ENCODE data around the gene ADAMTS12. TPM values are rescaled to one million over a fixed set of nuclear protein-coding genes. Genes with fewer than 3 reads are reported as not detected.

Gene ADAMTS12
- total RNA-seq, 1 experiment from 2014 or later, result 6.2 TPM

- Mint-ChIP-seq H3K27me3 (ENCODE audit: low read depth) (peaks cover 12% of the 10 kb centered on the region), H3K27ac (no peak overlapping the region), H3K4me1 (peaks cover 46 to 51% of the 10 kb centered on the region in 2 experiments), H3K9me3 (no peaks in the 10 kb centered on the region; a peak in 2 of 5 replicates), H3K4me3 (no peak overlapping the region), H3K36me3 (ENCODE audit: insufficient read depth in 1 of 3, low read depth in 3 of 3) (no peaks in the 10 kb centered on the region)
- H3K79me1 ChIP-seq (ENCODE audit: insufficient read depth, low read depth, low read length, poor library complexity, severe bottlenecking), result no peaks in the 10 kb centered on the region
- H3K4ac ChIP-seq (ENCODE audit: low read depth, low read length), result no peak overlapping the region
- TF ChIP-seq CTCF (conservative IDR thresholded peaks at IDR 0.05), result no peak
- H2BK20ac ChIP-seq (ENCODE audit: low read depth, low read length, poor library complexity, severe bottlenecking), result no peak overlapping the region
- H3K14ac ChIP-seq (ENCODE audit: insufficient read depth, low read length), result no peak overlapping the region
- H4K5ac ChIP-seq (ENCODE audit: insufficient read length, low read depth, low read length), result no peak overlapping the region
- no peak overlapping the region for H2BK15ac ChIP-seq (ENCODE audit: low read depth, low read length)
- H3K27ac ChIP-seq (ENCODE audit: insufficient read length, low read depth, low read length), result no peak overlapping the region
- no peaks in the 10 kb centered on the region for H3K9me3 ChIP-seq (ENCODE audit: control insufficient read depth, low read depth, low read length)
- no peak for DNase-seq
- WGBS (ENCODE audit: extremely low coverage, insufficient read length, low lambda C conversion rate), result no CpG with 5 or more reads among the region's 4 CpGs
- H3K79me2 ChIP-seq (ENCODE audit: insufficient read depth, low read length), result no peaks in the 10 kb centered on the region; the same call in 1 of the 2 replicates
- H3K18ac ChIP-seq (ENCODE audit: insufficient read length, low read depth, low read length), result no peak overlapping the region
- H3K56ac ChIP-seq (ENCODE audit: insufficient read length, low read depth, low read length), result no peak overlapping the region
- H4K8ac ChIP-seq (replicated peaks; ENCODE audit: insufficient read length, low read depth, low read length), result no peak overlapping the region
- H3T11ph ChIP-seq (ENCODE audit: low read length), result no peak overlapping the region
- H4K20me1 ChIP-seq (ENCODE audit: control insufficient read depth, insufficient read depth, insufficient read length), result no peaks in the 10 kb centered on the region
- no peak overlapping the region for H2AFZ ChIP-seq (ENCODE audit: low read length)
- H2BK5ac ChIP-seq (ENCODE audit: insufficient read length, low read length), result no peak overlapping the region
- peaks cover 3% of the 10 kb centered on the region; the same call in 1 of the 2 replicates for H3K27me3 ChIP-seq (ENCODE audit: insufficient read depth, low read length)
- no peak overlapping the region for H2BK12ac ChIP-seq (ENCODE audit: insufficient read length, low read depth, low read length)
- peaks cover 9% of the 10 kb centered on the region; the same call in 1 of the 2 replicates for H3K4me1 ChIP-seq (ENCODE audit: insufficient read depth, low read length)
- no peak overlapping the region for H4K91ac ChIP-seq (ENCODE audit: insufficient read length, low read depth, low read length)
- H3K23ac ChIP-seq (ENCODE audit: insufficient read length, low read depth, low read length), result no peak overlapping the region
- H3K23me2 ChIP-seq (ENCODE audit: insufficient read length, low read depth, low read length, poor library complexity, severe bottlenecking), result peaks cover 7% of the 10 kb centered on the region
- no peak overlapping the region for H3K4me2 ChIP-seq (ENCODE audit: insufficient read depth, insufficient read length, low read length)
- no peak overlapping the region for H2AK5ac ChIP-seq (ENCODE audit: insufficient read length, low read length)
- no peak overlapping the region for H3K9ac ChIP-seq (ENCODE audit: extremely low read depth, insufficient read length, low read length)
- no peak overlapping the region for H2BK120ac ChIP-seq (ENCODE audit: low read depth, low read length, poor library complexity, severe bottlenecking)
Observed at GRCh38 chr5:33888587-33888986, 3.2 kb downstream of the ADAMTS12 start.

Data from H9 (cell line).